ENCODE data around the gene BCAR3. TPM values are rescaled to one million over a fixed set of nuclear protein-coding genes. Genes with fewer than 3 reads are reported as not detected.

Gene BCAR3
- total RNA-seq, 1 donor from 2014 or later: 25.2 TPM

GRCh38 chr1:93549131-93549530 is 132.5 kb downstream of the BCAR3 start:
- DNase-seq (ENCODE audit: low read depth in 2 of 2): no peak

DNA sequence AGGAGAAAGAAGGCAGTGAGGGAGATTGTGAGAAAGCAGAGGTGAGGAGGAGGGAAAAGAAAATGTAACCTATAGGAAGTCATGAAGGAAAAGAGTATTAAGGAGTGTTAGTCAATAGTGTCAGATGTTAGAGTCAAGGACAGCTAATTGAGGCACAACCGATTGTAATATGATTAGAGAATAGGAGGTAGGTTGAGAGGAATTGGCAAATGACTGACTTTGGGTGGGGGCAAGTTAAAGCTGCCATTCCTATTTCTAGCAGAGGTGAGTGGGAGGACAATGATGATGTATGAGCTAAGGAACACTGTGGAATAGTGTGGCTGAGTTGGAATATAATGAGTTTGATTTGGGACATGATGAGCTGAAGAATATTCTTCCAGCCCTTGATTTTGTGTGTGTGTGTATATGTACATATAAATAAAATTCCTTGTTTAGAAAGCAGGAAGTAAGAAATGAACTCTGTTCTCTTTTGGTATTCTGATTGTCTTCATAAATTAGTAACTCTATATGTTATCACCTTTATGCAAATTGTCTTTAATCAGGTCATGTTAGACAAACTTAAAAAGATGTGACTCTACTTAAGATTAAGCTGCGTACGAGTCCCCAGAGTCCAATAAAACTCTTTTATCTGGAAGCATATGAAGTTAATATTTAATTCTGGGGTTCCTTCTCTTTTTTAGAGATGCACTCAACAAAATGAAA is 135.3 kb downstream of the BCAR3 start:
- no peak for DNase-seq (ENCODE audit: low read depth in 2 of 2)

GRCh38 chr1:93542398-93542797 is 139.2 kb downstream of the BCAR3 start:
- no peak for DNase-seq (ENCODE audit: low read depth in 2 of 2)

GRCh38 chr1:93541045-93541444 is 140.6 kb downstream of the BCAR3 start:
- no peak for DNase-seq (ENCODE audit: low read depth in 2 of 2)

DNA sequence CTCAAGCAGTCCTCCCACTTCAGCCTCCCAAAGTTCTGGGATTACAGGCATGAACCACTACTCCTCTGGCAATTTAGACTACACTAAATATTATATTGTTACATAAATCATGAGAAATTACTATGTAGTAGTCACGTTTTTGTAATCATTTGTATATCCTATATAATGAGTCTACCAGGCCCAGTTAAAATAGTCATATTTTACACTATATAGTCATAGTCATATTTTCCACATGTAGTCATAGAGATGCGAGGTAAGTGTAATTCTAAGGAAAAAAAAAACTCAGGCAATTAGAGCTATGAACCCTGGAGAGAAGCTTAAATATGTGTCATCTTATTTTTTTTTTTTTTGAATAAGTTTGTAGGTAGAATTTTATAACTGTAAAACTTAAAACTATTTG is 143.7 kb downstream of the BCAR3 start:
- DNase-seq (ENCODE audit: low read depth in 2 of 2): no peak

- no peak for DNase-seq (ENCODE audit: low read depth in 2 of 2)
Measured at GRCh38 chr1:93537396-93537795, 144.2 kb downstream of the BCAR3 start.

DNA sequence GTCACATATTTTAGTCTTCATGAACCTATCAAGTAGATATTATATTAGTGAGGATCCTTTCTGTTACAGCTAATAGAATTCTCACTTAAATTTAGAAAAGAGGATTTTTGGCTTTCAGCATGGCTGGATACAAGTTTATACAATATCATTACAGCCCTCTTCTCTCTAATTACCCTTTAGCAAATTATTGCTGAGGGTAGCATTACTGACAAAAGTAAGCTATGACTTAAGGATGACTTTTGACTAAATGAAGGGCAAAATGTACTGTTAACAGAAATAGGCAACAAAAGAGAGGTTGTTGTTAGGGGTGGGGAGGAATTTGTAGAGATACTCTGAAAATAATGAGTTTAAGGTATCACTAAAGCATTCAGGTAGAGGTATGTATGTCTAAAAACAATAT is 148.0 kb downstream of the BCAR3 start:
- DNase-seq (ENCODE audit: low read depth in 2 of 2): no peak

- no peak for DNase-seq (ENCODE audit: low read depth in 2 of 2)
Measured at GRCh38 chr1:93532780-93533378, 148.8 kb downstream of the BCAR3 start.

DNA sequence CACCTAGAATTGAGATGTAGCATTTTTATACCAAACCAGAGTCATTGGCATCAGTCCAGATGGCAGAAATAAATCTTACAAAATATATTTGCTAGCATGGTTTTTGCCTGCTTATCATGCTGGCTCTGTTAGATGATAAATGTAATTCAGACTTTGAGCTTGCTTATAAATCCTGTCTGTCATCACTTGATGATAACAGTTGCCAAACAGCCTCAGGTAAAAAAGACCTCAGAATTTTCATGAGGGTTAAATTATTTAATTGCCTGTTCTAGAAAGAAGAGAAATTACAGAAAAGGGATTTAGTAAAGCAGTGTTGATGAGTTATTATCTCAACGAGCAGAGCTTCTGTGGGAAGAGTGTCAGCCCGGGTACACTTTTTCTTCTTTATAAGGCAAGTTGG is 150.4 kb downstream of the BCAR3 start:
- no peak for DNase-seq (ENCODE audit: low read depth in 2 of 2)

GRCh38 chr1:93528412-93528811 is 153.2 kb downstream of the BCAR3 start:
- DNase-seq (ENCODE audit: low read depth in 2 of 2): no peak

DNA sequence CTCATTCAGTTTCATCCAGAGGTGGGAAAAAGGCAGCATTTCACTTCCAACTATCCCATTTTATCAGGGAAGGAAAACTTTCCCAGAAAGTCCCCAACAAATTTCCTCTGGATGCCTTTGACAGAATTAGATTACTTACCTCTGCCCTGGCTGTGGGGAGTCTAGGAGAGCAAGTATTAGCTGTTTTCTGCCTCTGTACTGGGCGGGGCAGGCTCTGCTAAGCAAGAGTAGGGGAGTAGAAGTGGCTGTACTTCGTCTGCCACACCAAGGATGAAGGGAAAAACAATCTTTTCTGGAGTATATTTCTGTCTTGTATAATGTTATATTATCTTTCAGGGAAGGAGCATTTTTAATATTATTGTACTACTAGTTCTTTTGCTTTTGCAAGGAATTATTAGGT is 155.2 kb downstream of the BCAR3 start:
- no peak for DNase-seq (ENCODE audit: low read depth in 2 of 2)

DNA sequence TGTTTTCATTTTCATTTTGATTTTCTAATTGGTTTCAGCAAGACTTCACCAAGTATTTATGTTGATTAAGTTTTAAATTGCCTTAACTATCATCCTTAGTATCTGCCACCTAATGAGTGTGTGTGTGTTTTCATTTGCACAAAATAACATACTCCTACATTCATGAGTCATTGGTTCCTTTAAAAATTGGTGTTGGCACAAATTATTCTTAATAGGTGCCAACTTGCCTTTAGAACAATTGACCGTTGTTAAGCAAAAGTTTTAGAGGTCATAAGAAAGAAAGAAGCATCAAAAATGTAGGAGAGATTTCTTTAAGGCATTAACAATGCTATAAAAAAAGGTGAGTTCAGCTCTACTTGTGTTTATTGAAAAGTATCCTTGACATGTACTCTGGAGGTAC is 156.2 kb downstream of the BCAR3 start:
- DNase-seq (ENCODE audit: low read depth in 2 of 2): peak; percentile 28 to 72

DNA sequence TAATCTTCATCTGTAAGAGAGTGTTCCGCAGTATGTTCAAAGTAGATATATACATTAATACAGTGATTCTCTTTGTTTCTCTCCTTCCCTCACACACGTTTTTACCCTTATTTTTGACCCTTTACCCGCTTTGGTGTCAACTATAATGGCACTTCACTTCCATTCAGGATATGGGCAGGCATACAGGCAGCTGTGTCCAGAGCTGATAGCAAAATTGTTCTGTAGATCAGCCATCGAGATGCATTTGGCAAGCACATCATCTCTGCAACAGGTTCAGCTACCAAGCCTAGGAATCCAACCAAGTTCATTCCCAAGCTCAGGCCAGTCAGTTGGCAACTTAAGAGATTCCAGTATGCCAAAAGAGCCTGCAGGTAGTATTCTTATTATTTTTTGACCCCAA is 158.9 kb downstream of the BCAR3 start:
- peak; percentile 42 to 64 for DNase-seq (ENCODE audit: low read depth in 2 of 2)

- no peak for DNase-seq (ENCODE audit: low read depth in 2 of 2)
Measured at GRCh38 chr1:93521618-93522017, 160.0 kb downstream of the BCAR3 start.

GRCh38 chr1:93519199-93519829 is 162.3 kb downstream of the BCAR3 start:
- no peak for DNase-seq (ENCODE audit: low read depth in 2 of 2)

DNA sequence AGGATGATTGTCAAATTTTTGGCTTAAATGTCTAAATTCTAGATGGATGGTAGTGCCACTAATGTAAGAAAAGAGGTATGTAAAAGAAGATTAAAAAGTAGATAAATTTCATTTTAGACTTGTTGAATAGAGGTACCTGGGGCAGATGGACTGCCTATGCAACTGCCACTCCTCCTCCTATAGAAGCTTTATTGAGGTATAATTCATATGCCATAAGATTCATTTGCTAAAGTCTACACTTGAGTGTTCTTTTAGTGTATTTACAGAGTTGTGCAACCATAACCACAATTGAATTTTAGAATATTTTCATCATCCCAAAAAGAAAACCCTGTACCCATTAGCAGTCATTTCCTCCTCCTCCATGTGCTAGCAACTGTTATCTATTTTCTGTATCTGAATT is 163.1 kb downstream of the BCAR3 start:
- DNase-seq (ENCODE audit: low read depth in 2 of 2): no peak

DNA sequence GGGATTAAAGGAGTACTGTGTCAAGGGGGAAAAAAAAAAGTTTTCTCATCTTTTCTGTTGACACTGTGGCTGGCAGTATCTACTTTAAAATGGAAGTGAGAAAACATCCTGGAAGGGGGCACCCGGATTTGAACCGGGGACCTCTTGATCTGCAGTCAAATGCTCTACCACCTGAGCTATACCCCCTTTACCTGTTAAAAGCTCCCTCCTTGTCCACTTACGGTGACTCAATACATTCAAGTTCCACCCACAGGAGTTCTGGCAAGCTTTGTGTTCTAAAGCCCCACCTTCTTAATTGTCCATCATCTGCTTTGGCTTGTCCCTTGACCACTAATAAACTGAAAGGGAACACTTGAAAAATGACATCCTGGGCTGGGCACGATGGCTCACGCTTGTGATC is 165.5 kb downstream of the BCAR3 start:
- DNase-seq (ENCODE audit: low read depth in 2 of 2): no peak

Other genes with a start within 250 kb of the BCAR3 start
- gene FNBP1L, start 233.7 kb downstream of the BCAR3 start, total RNA-seq: 37.0 and 39.2 TPM in 2 replicates
- 14.1 and 14.7 TPM in 2 replicates for gene DNTTIP2, start 197.4 kb upstream of the BCAR3 start, total RNA-seq
- 10.2 and 14.8 TPM in 2 replicates for gene GCLM, start 227.6 kb upstream of the BCAR3 start, total RNA-seq